22Rv1 (cell line): ENCODE results near the gene STAT5A.

Experiments used
- CTCF ChIP-seq: fragments of 450-650 bp; IDR thresholded peaks from 2 replicates; pipeline ENCODE4 v1.5.1; 2017; ENCODE audit warnings: mild to moderate bottlenecking
- ZFX ChIP-seq: fragments of 450-650 bp; IDR thresholded peaks from 2 replicates; pipeline ENCODE4 v1.6.1; 2017; ENCODE audit warnings: antibody characterized with exemption, borderline replicate concordance

GRCh38 chr17:42322382-42323267 lies 34.3 kb downstream of the STAT5A start:
- TF ChIP-seq CTCF (peak; percentile 99), ZFX (no peak)
